ENCODE results near the gene TNS1.

Gene TNS1

DNA sequence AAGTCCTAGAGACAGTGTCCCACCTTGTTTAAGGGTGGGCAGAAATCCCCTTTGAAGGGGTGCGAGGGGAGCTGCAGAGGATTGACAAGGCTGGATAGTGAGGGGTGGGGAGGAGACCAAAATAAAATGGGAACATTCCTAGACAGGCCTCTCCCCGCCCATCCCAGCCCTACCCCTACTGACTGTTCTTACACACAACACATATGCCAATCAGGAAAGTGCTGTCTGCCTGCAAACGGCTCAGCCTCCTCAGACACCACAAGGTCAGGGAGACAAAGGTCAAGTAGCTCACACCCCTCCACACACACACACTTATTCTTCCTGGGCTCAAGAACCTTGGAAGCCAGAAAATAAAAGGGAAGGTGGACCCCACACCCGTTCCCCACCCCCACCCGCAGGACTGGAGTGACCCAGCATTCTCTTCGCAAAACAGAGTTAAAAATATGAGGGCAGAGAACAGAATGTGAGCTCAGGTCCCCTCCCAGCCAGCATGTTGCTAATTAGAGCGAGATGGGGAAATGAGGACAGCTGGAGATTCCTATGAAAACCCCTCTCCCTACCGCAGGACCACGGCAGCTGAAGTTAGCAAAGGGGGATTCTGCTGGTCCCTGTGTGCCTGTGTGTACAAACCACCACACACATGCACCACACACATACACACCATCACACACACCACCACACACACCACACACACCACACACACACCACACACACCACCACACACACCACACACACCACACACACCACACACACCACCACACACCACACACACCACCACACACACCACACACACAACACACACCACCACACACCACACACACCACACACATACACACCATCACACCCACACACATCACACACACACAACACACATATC is 197.8 kb downstream of the TNS1 start:
- no peak for DNase-seq

DNA sequence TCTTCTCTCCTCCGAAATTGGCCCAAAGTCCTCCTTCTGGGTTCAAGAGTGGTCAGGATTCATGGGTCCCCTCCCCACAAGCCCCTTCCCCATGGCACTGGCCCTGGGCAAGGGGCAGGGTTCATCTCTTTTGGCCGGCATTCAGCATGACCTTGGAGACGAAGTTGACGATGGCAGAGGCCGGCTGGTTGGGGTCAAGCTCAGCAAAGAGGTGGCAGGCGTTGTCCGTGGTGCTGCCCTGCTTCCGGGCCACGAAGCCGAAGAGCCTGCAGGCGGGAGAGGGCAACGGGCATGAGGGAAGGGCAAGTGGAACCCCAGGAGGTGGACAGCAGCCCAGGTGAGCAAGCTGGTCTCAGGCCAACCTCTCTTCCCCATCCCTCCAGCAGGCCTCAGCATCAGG is 198.5 kb downstream of the TNS1 start:
- no peak for DNase-seq

DNA sequence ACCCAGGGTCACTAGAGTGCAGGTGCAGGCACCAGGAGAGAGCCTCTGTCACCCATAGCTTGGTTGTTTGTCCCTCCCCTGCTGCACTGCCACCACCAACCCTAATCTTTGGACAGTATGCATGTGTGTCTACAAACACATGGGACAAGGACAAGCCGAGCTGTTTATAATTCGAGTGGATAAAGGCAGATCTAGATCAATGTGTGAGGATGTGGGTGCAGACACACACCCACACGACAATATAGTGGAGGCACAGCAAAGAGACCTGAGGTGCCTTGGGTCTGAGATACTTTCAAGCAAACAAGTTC is 199.2 kb downstream of the TNS1 start:
- no peak for DNase-seq

DNA sequence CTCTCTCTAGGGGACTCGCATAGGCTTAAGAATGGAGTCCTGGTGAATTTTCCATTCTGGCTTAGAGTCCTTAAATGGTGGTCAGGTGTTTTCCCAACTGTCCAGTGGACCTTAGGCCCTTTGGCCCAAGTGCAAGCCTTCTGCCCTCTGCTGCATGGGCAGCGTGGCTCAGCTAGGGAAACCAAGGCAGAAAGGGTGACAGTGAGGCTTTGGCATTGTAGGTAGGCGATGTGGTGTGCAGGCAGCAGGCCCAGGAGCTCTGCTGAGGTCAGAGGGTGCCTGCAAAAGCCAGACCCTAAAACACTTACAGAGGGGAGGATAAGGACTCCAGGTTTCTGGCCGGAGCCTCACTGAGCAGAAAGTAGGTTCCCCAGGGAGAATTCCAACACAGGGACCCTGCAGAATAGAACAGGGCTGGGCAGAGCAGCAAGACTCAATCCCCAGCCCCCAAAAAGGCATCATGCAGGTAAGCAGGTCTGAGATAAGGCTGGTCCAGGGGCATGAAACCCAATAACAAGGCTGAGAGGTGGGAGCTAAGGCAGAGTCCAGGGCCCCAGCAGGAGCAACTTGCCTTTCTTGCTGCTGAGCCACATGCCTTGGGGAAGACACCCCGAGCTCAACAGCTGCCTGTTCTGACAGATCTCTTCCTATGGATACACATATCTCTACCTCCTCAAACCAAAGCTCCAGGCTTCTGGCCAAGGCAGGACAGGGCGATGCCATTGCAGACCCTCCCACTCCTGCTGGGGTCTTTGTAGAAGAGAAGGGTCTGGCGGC is 199.7 kb downstream of the TNS1 start:
- no peak for DNase-seq

DNA sequence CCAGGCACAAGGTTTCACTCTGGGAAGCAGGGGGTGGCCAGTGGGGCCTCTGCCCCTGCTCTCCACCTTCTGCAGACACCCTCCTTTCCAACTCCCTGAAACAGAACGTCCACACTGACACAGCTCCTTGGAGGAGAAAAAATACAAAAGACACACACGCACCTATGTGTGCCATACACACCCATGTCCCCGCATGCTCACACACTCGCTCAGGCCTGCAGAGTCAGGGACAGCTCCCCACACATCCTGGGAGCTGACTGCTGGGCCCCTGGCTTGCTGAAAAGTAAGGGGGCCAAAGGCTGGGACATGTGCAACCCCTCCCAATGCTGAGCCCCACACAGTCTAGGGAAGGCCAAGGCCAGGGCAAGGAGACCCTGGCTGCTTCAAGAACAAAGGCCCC is 200.5 kb downstream of the TNS1 start:
- DNase-seq, result no peak

DNA sequence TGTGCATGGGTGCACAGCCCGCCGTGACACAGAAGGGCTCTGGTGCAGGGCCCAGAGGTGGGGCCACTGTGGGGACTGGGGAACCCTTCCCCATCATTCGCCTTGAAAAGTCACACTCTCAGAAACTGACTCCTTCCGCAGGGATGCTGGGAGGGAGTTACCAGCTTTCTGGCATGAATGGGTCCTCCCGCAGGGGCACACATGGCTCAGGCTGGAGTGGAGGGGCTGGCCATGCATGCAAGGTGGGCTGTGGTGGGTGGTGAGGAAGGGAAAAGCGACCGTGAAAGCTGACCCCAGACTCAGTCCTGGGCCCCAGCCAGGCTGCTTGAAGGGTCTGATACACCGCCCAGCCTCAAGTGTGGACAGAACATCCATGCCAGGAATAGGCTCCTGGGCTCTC is 201.1 kb downstream of the TNS1 start:
- DNase-seq, result no peak

DNA sequence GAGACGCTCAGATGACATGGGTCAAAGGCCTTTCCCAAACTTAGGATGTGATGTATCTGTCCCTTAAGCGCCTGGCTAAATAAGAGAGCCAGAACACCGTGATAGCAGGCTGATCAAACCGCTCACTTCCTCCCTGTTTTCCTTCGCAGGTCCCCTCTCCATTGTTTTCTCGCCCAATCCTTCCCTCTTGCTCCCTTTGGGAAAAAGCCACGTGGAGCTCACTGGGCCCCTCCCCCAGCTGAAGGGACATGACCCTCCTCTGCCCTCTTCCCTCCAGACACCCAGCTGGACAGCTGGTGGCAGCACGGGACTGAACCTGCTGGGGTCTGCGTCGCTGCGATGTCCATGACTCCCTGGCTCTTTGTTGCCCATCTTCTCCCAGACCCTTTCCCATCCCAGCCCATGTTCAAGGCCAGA is 201.7 kb downstream of the TNS1 start:
- DNase-seq, result no peak

DNA sequence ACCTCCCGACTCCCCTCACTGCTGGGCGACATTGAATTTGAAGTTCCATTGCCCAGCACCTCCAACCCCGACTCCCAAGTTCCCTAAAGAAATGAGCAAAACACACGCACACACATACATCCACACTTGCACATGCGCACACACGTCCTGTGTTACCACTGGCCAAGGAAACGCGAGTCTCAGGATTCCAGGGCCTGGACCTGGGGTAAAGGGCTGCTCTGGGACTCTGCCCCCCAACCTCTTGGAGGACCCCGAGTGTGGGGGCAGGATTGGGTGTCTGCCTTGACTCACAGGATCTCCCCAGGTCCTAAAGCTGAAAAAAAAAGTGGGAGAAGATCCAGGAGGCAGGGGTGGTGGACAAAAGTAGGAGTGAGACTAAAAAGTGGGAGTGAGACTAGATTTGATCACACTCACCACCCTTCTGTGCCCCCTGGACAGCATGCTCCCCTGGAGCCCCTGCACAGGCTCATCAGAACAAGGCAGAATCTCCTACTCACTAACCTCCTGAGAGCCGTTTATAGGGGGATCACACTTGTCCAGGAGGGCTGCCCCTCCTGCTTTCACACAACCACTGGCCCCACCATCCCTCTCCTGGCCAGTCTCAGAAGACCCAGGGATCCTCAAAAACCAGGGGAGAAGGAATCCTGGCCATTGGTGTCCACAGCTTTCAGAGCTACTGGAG is 202.2 kb downstream of the TNS1 start:
- DNase-seq, result no peak

DNA sequence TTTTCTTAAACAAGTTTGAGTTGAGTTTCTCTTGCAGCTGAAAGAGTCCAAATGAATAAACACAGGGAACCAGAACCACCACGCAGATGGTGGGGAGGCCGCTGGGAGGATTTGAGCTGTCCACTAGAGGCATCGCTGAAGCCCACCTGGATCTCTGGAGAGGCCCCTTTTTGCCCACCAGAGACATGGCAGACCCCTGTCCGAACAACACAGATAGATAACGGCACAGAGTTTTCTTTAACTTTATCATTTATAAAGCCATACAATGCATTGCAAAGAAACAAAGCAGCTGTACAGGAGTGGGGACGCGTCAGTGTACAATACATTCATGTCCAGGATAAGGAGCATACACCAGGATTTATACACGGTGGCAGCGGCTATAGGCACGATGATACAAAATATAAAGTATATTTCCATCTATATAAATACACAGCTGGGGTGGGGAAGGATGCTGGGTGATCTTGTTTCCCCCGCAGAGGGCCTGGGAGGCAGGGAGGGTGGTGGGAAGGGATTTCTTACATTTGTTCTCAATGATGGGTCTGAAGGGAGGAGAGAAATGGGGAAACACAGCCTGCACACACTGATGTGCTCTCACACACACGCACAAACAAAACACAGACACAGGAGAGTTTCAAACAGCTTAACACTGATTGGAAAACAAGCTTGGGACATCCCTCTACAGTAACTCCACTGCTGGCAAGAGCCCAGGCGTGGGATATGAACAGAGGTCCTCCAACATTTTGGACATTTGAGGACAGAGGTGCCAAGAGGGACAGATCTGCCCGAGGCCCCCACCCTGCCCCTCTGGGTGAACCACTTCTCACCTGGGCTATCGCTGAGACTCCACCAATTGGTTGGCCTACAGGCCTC is 203.0 kb downstream of the TNS1 start:
- no peak for DNase-seq

DNA sequence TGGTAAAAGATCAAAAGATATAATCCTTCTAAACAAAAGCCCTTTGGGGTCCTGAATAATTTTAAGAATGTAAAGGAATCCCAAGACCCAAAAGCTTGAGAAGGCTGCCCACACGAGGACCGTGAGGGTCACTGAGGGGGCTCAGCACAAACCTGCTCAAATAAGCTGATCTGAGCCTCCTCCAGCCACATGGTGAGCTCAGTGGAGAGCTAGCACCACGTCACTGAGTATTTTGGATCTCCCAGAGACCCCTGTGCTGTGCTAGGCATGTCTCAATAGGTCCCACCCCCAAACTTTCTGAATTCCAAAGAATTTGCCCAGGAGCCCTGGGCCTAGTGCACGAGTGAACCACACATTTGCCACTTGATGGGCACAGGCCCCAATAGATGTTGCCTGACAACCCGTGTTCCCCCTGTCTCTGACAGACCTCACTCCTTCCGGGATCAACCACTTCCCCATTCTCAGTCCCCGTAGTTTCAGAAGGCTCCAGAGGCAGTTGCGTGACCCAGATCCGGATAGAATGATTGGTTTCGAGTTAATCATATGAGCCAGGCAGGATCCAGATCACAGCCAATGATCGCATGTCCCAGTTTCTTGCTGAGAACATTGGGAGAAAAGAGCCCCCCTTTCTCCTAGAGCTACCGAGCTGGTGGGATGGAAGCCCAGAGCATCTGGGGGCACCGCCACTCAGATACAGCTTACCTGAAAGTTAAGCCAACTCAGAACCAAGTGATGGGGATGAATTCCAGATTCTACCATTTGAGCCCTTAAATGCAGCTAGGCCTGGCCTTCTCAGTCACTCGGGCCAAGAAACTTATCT is 203.8 kb downstream of the TNS1 start:
- no peak for DNase-seq

DNA sequence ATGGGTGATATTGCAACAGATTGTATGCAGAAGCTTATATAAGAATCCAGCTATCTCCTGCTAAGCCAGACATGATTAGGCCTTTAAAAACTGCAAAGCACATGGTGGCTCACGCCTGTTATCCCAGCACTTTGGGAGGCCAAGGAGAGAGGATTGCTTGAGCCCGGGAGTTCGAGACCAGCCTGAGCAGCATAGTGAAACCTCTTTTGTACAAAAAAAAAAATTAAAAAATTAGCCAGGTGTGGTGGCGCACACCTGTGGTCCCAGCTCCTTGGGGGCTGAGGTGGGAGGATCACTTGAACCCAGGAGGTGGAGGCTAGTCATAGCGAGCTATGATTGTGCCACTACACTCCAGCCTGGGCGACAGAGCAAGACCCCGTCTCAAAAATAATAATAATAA is 204.6 kb downstream of the TNS1 start:
- no peak for DNase-seq

DNA sequence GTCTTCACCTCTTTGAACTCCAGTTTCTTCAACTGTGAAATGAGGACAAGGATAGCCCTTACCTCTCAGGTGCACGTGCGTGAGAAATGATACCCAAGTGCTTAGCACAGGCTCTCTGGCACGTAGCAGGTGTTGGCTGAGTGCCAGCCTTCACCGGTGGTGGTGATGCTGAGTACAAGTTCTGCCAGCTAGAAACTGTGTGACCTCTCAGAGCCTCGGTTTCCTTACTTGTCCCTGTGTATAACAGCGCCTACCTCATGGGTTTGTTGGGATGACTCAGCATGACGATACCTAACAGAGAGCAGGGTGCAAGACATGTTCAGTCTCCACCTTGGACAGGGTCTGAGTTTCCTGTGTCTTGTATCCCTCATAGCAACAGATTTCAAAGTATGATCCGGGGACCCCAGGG is 205.1 kb downstream of the TNS1 start:
- no peak for DNase-seq

DNA sequence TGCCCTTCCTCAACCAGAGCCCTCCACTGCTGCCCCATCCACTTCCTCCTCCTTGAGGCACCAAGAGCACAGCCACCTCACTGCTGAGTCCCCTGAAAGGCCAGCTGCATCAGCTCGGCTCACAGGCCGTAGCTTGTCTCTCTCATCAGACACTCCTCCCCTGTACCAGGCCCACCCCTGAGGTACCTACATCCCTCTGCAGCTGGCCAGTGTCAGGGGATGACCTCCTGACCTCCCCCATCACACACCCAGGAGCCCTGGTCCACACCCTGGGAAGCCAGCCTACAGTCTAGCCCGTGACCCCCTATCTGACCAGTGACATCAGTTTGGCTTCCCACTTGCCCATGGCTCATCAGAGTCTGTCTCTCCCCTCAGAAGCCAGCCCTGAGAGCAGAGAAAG is 205.6 kb downstream of the TNS1 start:
- DNase-seq, result no peak

DNA sequence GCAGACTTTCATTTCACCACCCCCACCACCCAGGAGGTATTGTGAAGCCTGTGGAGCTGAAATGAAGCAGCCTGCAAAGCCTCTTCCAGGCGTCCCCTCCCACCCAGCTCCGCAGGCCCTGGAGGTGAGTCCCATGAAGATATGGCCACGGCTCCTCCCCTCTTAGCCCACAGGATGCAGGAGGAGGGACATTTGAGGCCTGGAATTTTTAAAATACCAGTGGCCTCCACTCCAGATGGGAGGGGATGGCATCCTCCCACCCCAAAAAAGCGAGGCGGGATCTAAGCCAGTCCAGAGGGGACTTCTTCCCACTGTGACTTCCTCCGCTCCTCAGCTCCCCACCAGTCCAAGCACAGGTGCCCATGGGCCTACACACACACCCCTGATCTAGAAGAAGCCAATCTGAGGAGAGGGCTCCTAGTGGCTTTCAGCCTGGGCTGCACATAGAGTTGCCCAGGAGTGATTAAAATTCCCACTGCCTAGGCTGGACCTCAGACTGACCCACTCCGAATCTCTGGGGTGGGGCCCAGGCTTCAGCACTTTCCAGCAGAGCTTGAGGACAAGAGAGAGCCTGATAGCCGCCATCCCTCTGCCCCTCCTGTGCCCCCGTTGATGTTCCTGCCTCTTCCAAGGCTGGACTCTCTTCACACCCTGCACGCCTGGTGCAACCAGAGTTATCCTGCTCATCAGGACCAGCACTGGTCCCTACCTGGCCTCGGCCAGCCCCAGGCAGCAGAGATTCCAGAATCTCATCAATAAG is 206.9 kb downstream of the TNS1 start:
- DNase-seq, result no peak

DNA sequence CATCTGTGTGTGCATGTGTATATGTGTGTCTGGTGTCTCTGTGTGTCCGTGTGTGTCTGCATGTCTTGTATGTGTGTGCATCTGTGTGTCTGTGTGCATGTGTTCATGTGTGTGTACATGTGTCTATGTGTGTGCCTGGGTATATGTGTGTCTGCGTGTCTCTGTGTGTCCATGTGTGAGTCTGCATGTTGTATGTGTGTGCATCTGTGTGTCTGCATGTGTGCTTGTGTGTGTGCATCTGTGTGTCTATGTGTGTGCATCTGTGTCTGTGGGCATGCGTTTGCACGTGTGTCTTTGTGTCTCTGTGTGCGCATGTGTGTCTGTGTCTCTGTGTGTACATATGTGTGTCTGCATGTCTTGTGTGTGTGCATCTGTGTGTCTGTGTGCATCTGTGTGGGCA is 207.7 kb downstream of the TNS1 start:
- no peak for DNase-seq

DNA sequence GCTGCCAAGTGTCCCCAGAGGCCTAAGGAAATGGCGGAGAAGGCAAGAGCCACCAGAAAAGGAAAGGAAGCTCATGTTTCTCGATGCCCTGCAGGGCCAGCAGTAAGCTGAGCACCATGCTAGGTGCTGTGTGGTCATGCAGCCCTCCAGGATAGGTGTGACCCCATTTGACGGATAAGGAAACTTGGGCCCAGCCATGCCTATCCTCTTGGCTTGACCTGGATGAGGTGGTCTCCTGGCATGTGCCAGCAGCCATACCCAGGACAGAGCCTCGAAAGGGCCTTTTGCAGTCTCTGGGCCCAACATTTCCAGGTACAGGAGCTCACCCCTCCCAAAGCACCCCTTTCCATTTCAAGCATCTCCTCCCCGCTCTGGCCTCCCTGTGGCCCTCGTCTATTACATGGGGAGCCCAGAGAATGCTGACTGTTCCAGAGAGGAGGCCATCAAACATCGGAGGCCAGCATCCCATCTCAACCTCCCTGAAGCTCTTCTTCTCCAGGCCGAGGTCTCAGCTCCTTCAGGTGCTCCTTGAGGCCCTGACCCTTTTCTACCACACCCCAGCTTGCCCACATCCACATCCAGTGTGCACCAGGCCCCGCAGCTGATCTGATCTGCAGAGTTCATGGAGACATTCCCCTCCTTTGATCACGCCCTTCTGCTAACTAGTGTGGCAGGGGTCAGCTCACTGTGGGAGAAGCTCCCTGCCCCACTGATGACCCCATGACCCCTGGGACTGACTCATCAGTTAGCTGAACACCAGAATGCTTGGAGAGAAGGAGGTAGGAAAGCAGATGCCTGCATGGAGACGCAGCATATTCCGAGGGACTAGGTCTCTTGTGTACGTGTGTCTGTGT is 208.4 kb downstream of the TNS1 start:
- no peak for DNase-seq

DNA sequence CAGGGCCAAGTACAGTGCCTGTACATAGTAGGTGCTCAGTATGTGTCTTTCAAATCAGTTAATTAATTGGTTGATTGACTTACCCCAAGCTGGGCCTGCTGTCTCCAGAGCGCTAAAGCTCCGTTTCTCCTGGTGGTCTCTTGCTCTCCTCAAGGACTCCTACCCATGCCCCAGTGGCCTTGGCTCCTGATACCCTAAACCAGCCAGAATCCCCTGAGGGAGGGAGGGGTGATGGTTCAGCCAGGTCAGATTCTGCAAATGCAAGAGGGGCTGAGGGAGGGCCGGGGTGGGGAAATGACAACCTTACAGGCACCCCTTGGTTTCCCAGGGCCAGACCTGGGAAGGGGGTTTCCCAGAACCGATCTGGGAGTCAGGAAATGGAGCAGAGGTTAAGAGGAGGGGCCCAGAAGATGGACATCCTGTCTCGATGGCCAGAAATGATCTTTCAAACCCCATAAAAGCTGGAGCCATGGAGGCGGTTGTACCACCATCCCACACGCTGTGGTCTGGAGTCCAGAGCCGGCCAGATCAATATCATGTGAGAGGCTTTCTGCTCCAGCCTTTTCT is 209.1 kb downstream of the TNS1 start:
- no peak for DNase-seq

DNA sequence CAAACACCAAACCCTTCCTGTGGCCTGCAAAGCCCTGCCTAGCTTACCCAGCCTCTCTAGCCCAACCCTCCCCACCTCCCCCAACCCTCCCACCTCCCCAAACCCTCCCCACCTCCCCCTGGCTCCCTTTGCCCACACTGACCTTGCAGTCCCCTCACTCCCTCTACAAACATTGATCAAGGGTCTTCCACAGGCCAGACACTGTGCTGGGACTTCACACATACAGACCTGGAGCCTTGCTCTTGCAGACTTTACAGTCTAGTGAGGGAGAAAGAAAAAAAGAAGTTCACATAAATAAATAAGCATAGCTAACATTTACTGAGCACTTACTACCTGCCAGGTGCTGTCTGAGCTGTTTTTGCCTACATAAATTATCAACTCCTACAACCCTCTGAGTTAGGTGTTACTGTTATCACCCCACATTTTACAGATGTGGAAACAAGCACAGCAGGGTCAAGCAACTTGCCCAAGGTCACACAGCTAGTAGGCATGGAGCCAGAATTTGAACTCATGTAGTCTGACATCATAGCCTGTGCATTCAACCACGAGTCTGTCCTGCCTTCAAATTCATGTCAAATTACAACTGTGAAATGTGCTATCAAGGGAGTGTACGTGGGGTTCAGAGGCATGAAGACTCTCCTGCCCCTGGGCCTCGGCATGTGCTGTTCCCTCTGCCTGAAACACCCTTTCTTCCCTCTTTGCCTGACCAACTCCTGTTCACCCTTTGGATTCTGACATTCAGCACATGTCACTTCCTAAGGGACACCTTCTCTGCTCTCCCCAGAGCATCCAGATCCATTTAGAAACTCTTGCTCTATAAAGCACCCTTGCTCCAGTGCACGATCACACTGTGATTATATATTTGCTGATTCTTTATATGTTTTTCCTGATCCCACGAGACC is 209.9 kb downstream of the TNS1 start:
- no peak for DNase-seq

DNA sequence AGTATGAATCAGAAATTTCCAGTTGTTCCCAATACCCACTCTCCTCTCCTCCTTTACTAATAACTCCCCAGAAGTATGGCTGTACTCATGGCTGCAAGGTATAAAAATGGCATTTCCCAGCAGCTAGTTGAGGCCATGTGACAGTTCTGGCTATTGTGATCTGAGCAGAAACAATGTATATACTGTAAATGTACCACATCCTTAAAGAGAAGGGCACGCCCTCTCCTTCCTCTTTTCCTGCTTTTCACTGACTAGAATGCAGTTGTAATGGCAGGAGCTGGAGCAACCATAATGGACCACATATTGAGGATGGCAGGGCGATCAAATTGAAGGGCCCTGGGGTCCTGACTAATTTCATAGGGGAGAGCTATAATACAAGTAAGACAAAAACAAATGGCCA is 211.2 kb downstream of the TNS1 start:
- no peak for DNase-seq
